HEK293T (cell line): ENCODE measurements around the gene UTS2.

Experiments
- ELF4 ChIP-seq: fragments of 450-650 bp; IDR thresholded peaks from 2 replicates; pipeline ENCODE4 v1.6.1; 2017; ENCODE audit warnings: antibody characterized with exemption
- FOXM1 ChIP-seq: fragments of 450-650 bp; IDR thresholded peaks from 2 replicates; pipeline ENCODE4 v1.6.1; 2017; ENCODE audit warnings: mild to moderate bottlenecking, borderline replicate concordance
- NFRKB ChIP-seq: fragments of 450-650 bp; IDR thresholded peaks from 2 replicates; pipeline ENCODE4 v1.6.1; 2016; ENCODE audit warnings: mild to moderate bottlenecking, moderate library complexity
- SP1 ChIP-seq: fragments of 450-650 bp; IDR thresholded peaks from 2 replicates; pipeline ENCODE4 v1.6.1; 2017
- ZNF384 ChIP-seq: fragments of 450-650 bp; IDR thresholded peaks from 2 replicates; pipeline ENCODE4 v1.6.1; 2016

- no peak for TF ChIP-seq ZNF384
- TF ChIP-seq NFRKB, result no peak
- TF ChIP-seq SP1, result no peak
- TF ChIP-seq FOXM1, result no peak
- TF ChIP-seq ELF4, result no peak
Measured at GRCh38 chr1:7862211-7863060, 9.6 kb upstream of the UTS2 start.
